SK-N-SH (cell line): ENCODE measurements around the gene PARD3. TPM values are rescaled to one million over a fixed set of nuclear protein-coding genes. Genes with fewer than 3 reads are reported as not detected.

ENCODE experiments used
- CTCF ChIA-PET: fragments of 300-600, 350-600 bp; formaldehyde crosslinking; extraction: SDS; loops from one replicate; lab custom pipeline; 2021; lab: Yijun Ruan, JAX
- POLR2A ChIA-PET: fragments of 350-600 bp; sonication (Branson Sonifier 250); formaldehyde crosslinking; extraction: SDS; loops from one replicate; lab custom pipeline; 2020; ENCODE audit warnings: antibody characterized with exemption, inconsistent platforms; lab: Yijun Ruan, JAX
- DNase-seq: peaks from one replicate; pipeline ENCODE4 v3.0.0; 2012
- H2AFZ ChIP-seq: fragments of 200-600 bp; sonication (generic); 2 replicates; pipeline ENCODE4 v1.8.1; 2016; ENCODE audit warnings: antibody characterized with exemption, mild to moderate bottlenecking, low read depth
- H3F3A ChIP-seq: fragments of 200-600 bp; sonication (generic); replicated peaks from 2 replicates; pipeline ENCODE3; 2016; ENCODE audit warnings: antibody characterized with exemption, mild to moderate bottlenecking; ENCODE audit not compliant: insufficient read depth
- H3K27ac ChIP-seq, 2 experiments: fragments of 200-500 bp in 1 of 2; fragments of 200-600 bp in 1 of 2; sonication (Bioruptor generic) in 1 of 2; sonication (generic), shearing (Covaris generic) in 1 of 2; 2 replicates each; pipeline versions ENCODE4 v1.5.1 to v1.6.1; 2014 to 2016; ENCODE audit warnings: low read depth in 2 of 2, inconsistent platforms in 1 of 2, low read length in 1 of 2, mild to moderate bottlenecking in 1 of 2, mixed read lengths in 1 of 2
- H3K27me3 ChIP-seq: fragments of 200-600 bp; sonication (generic), shearing (Covaris generic); 2 replicates; pipeline ENCODE4 v1.6.1; 2016; ENCODE audit warnings: mixed run types; ENCODE audit not compliant: insufficient read depth
- H3K36me3 ChIP-seq, 2 experiments: fragments of 200-500 bp in 1 of 2; fragments of 200-600 bp in 1 of 2; sonication (Bioruptor generic) in 1 of 2; sonication (generic) in 1 of 2; replicated peaks in 1 of 2; 2 replicates each; pipeline versions ENCODE3 to v1.5.1; 2014 to 2016; ENCODE audit warnings: low read length in 1 of 2, mild to moderate bottlenecking in 1 of 2; ENCODE audit not compliant: insufficient read depth in 2 of 2, control insufficient read depth in 1 of 2
- H3K4me1 ChIP-seq, 2 experiments: fragments of 200-500 bp in 1 of 2; fragments of 200-600 bp in 1 of 2; sonication (Bioruptor generic) in 1 of 2; sonication (generic), shearing (Covaris generic) in 1 of 2; 2 replicates each; pipeline versions ENCODE4 v1.5.1 to v1.6.1; 2014 to 2016; ENCODE audit warnings: low read depth in 1 of 2, low read length in 1 of 2, mixed run types in 1 of 2; ENCODE audit not compliant: insufficient read depth in 2 of 2, control insufficient read depth in 1 of 2
- H3K4me2 ChIP-seq: fragments of 200-600 bp; sonication (generic), shearing (Covaris generic); 2 replicates; pipeline ENCODE4 v1.6.1; 2017; ENCODE audit warnings: mixed run types
- H3K4me3 ChIP-seq, 2 experiments: fragments of 200-500 bp in 1 of 2; fragments of 200-600 bp in 1 of 2; sonication (Bioruptor generic) in 1 of 2; sonication (generic), shearing (Covaris generic) in 1 of 2; 2 replicates each; pipeline versions ENCODE4 v1.5.1 to v1.8.1; 2014 to 2016; ENCODE audit warnings: low read depth in 2 of 2, inconsistent platforms in 1 of 2, low read length in 1 of 2, mild to moderate bottlenecking in 1 of 2, mixed read lengths in 1 of 2, moderate library complexity in 1 of 2
- H3K79me2 ChIP-seq: fragments of 200-600 bp; sonication (generic); 2 replicates; pipeline ENCODE4 v1.8.1; 2017; ENCODE audit warnings: mild to moderate bottlenecking; ENCODE audit not compliant: insufficient read depth
- H3K9ac ChIP-seq: fragments of 200-600 bp; sonication (generic); 2 replicates; pipeline ENCODE4 v1.6.1; 2017; ENCODE audit warnings: mixed run types
- H3K9me2 ChIP-seq: fragments of 200-600 bp; sonication (generic); 2 replicates; pipeline ENCODE4 v1.6.1; 2017; ENCODE audit warnings: mixed run types
- H3K9me3 ChIP-seq: fragments of 200-600 bp; sonication (generic); 2 replicates; pipeline ENCODE4 v1.6.1; 2017; ENCODE audit warnings: mixed run types, mild to moderate bottlenecking, moderate library complexity
- H4K20me1 ChIP-seq: fragments of 200-600 bp; sonication (generic); 2 replicates; pipeline ENCODE4 v1.6.1; 2017; ENCODE audit warnings: mild to moderate bottlenecking, mixed run types; ENCODE audit not compliant: insufficient read depth
- CHD2 ChIP-seq: fragments of 150-350 bp; IDR thresholded peaks from 2 replicates; pipeline ENCODE4 v1.6.1; 2018; ENCODE audit warnings: low read length; ENCODE audit not compliant: partially characterized antibody
- FOSL2 ChIP-seq: IDR thresholded peaks from 2 replicates; pipeline ENCODE4 v1.4.0; 2012; ENCODE audit warnings: low read depth, mild to moderate bottlenecking, moderate library complexity, borderline replicate concordance
- FOXM1 ChIP-seq: IDR thresholded peaks from 2 replicates; pipeline ENCODE4 v1.4.0; 2012; ENCODE audit warnings: low read depth, mild to moderate bottlenecking
- GABPA ChIP-seq: IDR thresholded peaks from 2 replicates; pipeline ENCODE4 v1.4.0; 2012; ENCODE audit warnings: low read depth, mild to moderate bottlenecking
- IRF3 ChIP-seq: fragments of 150-350 bp; IDR thresholded peaks from 2 replicates; pipeline ENCODE4 v1.6.1; 2016; ENCODE audit warnings: mild to moderate bottlenecking, low read depth, low read length
- JUND ChIP-seq: IDR thresholded peaks from 2 replicates; pipeline ENCODE4 v1.4.0; 2012
- MAX ChIP-seq: IDR thresholded peaks from 2 replicates; pipeline ENCODE4 v1.4.0; 2012; ENCODE audit warnings: low read depth
- MEF2A ChIP-seq: IDR thresholded peaks from 2 replicates; pipeline ENCODE4 v1.4.0; 2012; ENCODE audit warnings: low read depth, borderline replicate concordance
- NFIC ChIP-seq: IDR thresholded peaks from 2 replicates; pipeline ENCODE4 v1.4.0; 2012; ENCODE audit warnings: borderline replicate concordance
- NRF1 ChIP-seq: IDR thresholded peaks from 2 replicates; pipeline ENCODE4 v1.6.1; 2012; ENCODE audit warnings: low read depth, mild to moderate bottlenecking, low read length
- POLR2AphosphoS5 ChIP-seq: IDR thresholded peaks from 2 replicates; pipeline ENCODE4 v1.6.1; 2012; ENCODE audit warnings: low read depth, low read length
- RCOR1 ChIP-seq: fragments of 150-350 bp; IDR thresholded peaks from 2 replicates; pipeline ENCODE4 v1.6.1; 2017; ENCODE audit warnings: antibody characterized with exemption, low read length
- RFX5 ChIP-seq: IDR thresholded peaks from 2 replicates; pipeline ENCODE4 v1.6.1; 2012; ENCODE audit warnings: mild to moderate bottlenecking, improper control_type of control experiment, low read length
- RXRA ChIP-seq: IDR thresholded peaks from 2 replicates; pipeline ENCODE4 v1.4.0; 2012; ENCODE audit warnings: low read depth, mild to moderate bottlenecking, borderline replicate concordance
- SIN3A ChIP-seq: IDR thresholded peaks from 2 replicates; pipeline ENCODE4 v1.6.1; 2012; ENCODE audit warnings: low read depth, mild to moderate bottlenecking, low read length, moderate library complexity, borderline replicate concordance
- TAF1 ChIP-seq: IDR thresholded peaks from 2 replicates; pipeline ENCODE4 v1.6.1; 2012; ENCODE audit warnings: low read depth, mild to moderate bottlenecking, low read length, moderate library complexity, borderline replicate concordance
- TCF12 ChIP-seq: IDR thresholded peaks from 2 replicates; pipeline ENCODE4 v1.4.0; 2012
- TEAD4 ChIP-seq: IDR thresholded peaks from 2 replicates; pipeline ENCODE4 v1.4.0; 2012; ENCODE audit warnings: mild to moderate bottlenecking, borderline replicate concordance; ENCODE audit not compliant: insufficient read depth
- USF1 ChIP-seq: IDR thresholded peaks from 2 replicates; pipeline ENCODE4 v1.4.0; 2012; ENCODE audit warnings: low read depth, borderline replicate concordance
- WGBS: methylation state at CpG from one replicate; pipeline ENCODE4 v1.1.6; 2017; ENCODE audit warnings: low lambda C conversion rate; 5-methylcytosine and 5-hydroxymethylcytosine counted together
- polyA plus RNA-seq, 3 experiments: library from polyadenylated mRNA; depleted of rRNA; stranded (reverse); fragments of >200 nt; gene quantifications; 2 replicates each; pipeline ENCODE4 v1.2.3, GENCODE V29; 2012
- TF ChIP-seq, protein P1 (sequence below): IDR thresholded peaks from 2 replicates; pipeline ENCODE4; 2012
- TF ChIP-seq, protein P2 (sequence below): fragments of 200-600 bp; sonication (generic); IDR thresholded peaks from 2 replicates; pipeline ENCODE4 v1.6.1; 2017; ENCODE audit warnings: antibody characterized with exemption, mild to moderate bottlenecking, moderate library complexity

Gene PARD3
- polyA plus RNA-seq, 1 of the 3 experiments (the other 2 are of a cell fraction), result 29.4 TPM

DNA sequence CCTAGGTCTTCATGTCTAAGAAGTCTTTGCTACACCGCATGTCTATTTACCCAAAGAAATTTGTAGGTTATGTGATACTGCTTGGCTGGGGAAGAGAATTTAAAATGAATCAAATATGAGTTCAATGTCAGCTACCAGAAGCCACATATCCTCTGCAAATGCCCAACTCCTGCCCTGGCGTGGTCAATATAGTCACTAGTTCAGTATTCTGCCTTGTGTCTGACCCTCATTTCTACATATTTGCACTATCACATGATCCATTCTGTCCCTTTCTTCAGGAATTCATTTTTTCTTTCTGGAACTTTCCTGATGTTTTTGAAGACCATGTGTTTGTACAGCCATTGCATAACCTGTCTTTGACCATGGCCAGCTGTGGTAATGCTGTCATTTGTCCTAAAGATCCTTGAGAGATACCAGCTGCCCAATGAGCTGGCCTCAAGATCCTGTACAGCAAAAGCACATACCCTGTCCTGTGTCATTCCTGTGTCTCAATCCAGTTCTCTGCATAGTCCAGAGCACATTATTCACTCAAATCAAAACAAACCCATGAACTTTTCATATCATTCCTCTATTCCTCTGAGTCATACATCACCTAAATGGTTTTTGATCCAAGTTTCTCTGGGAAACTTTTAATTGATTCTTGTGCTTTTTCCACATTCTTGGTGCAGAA lies 524.5 kb downstream of the PARD3 start (continued):
- 0 out of 2 replicates have a peak, but pooled peaks have one; percentile 46 for TF ChIP-seq SIN3A
- no peak for TF ChIP-seq MEF2A
- TF ChIP-seq IRF3, result no peak
- TF ChIP-seq, protein P1, sequence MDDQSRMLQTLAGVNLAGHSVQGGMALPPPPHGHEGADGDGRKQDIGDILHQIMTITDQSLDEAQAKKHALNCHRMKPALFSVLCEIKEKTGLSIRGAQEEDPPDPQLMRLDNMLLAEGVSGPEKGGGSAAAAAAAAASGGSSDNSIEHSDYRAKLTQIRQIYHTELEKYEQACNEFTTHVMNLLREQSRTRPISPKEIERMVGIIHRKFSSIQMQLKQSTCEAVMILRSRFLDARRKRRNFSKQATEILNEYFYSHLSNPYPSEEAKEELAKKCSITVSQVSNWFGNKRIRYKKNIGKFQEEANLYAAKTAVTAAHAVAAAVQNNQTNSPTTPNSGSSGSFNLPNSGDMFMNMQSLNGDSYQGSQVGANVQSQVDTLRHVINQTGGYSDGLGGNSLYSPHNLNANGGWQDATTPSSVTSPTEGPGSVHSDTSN, result peak; percentile 79
- no peak for TF ChIP-seq USF1
- TF ChIP-seq JUND, result peak; percentile 69
- peak; percentile 49 for TF ChIP-seq FOSL2
- no peak for TF ChIP-seq RCOR1
- TF ChIP-seq GABPA, result no peak
- TF ChIP-seq TEAD4, result peak; percentile 33; the same call in 1 of the 2 replicates
- peak; percentile 54; the same call in 1 of the 2 replicates for TF ChIP-seq RXRA
- TF ChIP-seq NRF1, result no peak
- TF ChIP-seq, protein P2, sequence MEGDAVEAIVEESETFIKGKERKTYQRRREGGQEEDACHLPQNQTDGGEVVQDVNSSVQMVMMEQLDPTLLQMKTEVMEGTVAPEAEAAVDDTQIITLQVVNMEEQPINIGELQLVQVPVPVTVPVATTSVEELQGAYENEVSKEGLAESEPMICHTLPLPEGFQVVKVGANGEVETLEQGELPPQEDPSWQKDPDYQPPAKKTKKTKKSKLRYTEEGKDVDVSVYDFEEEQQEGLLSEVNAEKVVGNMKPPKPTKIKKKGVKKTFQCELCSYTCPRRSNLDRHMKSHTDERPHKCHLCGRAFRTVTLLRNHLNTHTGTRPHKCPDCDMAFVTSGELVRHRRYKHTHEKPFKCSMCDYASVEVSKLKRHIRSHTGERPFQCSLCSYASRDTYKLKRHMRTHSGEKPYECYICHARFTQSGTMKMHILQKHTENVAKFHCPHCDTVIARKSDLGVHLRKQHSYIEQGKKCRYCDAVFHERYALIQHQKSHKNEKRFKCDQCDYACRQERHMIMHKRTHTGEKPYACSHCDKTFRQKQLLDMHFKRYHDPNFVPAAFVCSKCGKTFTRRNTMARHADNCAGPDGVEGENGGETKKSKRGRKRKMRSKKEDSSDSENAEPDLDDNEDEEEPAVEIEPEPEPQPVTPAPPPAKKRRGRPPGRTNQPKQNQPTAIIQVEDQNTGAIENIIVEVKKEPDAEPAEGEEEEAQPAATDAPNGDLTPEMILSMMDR, result no peak
- TF ChIP-seq CHD2, result no peak
- TF ChIP-seq TAF1, result no peak
- no peak for TF ChIP-seq FOXM1
- peak; percentile 96 for TF ChIP-seq TCF12
- TF ChIP-seq NFIC, result peak; percentile 44; the same call in 1 of the 2 replicates

GRCh38 chr10:34288634-34289033 lies 526.5 kb downstream of the PARD3 start:
- CTCF ChIA-PET, result no interaction called here

More at GRCh38 chr10:34288634-34289033, 526.5 kb downstream of the PARD3 start:
- no peak for DNase-seq
- Histone ChIP-seq H3K4me2 (no peak overlapping the region), H3K36me3 (no peaks in the 10 kb centered on the region), H3K27me3 (no peaks in the 10 kb centered on the region), H3K9ac (no peak overlapping the region), H3K79me2 (no peaks in the 10 kb centered on the region), H3K27ac (no peak overlapping the region), H4K20me1 (no peaks in the 10 kb centered on the region), H3K4me1 (peaks cover 6 to 17% of the 10 kb centered on the region in 2 experiments), H3K9me2 (no peaks in the 10 kb centered on the region), H3F3A (peaks cover 20% of the 10 kb centered on the region), H2AFZ (no peak overlapping the region), H3K4me3 (no peak overlapping the region), H3K9me3 (no peaks in the 10 kb centered on the region)
- POLR2A ChIA-PET, result no interaction called here
- WGBS, result 83% methylated on average over 3 of the region's 3 CpGs
- no peak for TF ChIP-seq RFX5
- no peak for TF ChIP-seq MAX
- no peak for TF ChIP-seq NRF1
- no peak for TF ChIP-seq POLR2AphosphoS5
